G401.6 (cell line): ENCODE measurements around the gene APBB1.
"Not testable (repeated sequence)": the region's sequence is repeated elsewhere in the genome, so short reads cannot be mapped to it uniquely, and the experiment has no call there.

Experiments
- FAIRE-seq: peaks from 2 replicates; lab custom pipeline; 2012; peaks lifted over from hg19 to GRCh38; lab: Jason Lieb, UNC

Gene APBB1

DNA sequence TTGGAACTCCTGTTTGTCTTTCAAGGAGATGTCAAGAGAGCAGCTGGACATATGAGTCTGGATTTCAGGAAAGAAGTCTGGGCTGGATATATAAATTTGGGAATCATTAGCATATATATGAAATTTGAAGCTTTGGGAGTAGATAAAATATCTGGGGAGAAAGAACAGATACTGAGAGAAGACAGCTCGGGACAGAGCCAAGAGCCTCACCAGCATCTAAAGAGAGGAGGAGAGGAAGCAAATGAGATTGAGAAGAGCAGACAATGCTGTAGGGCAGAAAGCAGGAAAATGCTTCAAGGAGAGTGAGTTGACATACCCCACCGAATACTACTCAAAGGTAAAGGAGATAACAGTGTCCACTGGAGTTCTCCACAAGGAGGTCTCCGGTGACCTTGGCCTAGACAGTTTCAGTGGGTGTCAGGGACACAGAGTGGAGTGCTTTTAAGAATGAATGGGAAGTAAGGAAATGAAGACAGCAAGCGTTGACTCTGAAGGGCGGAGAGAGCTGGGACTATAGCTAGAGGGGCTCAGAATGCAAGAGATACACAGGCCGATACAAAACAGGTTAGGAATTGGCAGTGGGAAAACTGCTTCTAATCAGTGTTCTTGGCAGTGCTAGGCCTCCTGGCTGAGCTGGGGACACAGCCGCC is 862 bp downstream of the APBB1 start:
- FAIRE-seq: no peak

DNA sequence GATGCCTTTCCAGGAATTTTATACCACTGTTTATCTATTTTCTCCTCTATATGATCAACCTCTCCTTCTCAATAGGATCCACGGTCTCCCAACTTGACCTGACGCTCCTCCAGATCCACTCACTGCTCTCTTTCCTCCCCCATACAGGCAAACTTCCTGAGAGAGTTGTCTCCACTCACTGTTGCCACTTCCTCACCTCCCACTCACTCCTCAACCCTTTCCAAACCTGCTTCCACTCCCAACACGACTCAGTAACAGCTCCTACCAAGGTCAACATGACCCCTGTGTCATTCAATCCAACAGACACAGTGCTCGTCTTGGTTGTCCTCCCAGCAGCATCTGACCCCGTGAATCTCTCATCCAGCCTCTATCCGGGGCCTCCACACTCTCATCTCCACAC is 3.1 kb downstream of the APBB1 start:
- no peak for FAIRE-seq

DNA sequence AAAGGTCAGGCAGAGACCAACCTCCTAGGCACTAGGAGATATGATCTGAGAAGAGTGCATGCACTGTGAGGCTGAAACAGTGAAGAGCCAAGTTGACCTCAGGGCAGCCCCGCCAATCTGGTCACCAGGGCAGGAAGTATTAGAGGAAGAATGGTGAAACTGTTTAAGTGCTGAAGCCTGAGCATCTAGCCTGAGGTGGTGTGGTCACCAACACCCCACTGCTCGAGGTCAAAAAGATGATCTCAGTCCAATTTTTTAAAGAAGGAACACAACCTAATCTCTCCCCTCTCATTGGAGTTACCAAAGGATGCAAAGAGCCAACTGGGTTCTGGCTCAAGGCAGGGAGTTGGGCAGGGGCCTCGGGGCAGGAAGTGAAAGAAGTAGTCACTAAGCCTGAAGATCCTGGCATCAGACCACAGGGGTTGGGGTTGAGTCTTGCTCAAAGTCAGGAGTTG is 4.0 kb downstream of the APBB1 start:
- FAIRE-seq: no peak

DNA sequence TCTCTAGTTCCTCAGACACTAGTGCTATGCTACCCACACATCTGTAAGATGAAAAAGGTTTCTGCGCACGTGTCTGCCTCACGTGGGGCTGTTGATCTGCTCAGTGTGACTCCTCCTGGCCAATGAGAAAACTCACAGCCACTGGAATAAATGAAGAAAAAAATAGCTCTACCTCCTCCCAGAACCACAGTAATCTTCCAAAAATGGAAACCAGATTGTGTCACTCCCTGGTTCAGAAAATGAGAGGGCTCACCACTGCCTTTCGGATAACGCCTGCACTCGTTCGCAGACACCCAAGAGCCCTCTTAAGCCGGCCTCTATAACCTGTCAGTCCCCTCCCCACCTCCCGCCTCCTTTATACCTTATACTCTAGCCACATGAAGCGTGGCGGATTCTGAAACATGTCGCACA is 5.1 kb downstream of the APBB1 start:
- FAIRE-seq: no peak

DNA sequence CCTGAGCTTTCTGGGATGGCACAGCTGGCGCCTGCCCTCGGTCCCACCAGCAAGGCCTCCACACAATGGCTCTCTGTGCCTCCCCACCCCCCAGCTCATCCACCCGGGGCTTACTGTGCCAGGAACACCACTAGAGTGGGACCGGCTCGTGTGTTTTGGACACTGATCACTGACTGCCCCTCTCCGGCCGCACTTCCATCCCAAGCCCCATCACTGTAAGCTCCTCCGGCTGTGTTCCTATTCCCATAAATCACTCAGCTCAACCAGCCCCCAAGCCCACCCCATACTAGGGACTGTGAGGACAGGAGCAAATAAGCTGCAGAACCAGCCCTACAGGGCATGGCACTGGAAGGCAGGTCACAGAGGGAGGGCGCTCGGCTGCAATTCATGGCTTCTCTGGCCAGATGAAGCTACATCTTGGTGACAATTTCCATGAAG is 7.3 kb downstream of the APBB1 start:
- FAIRE-seq: no peak

DNA sequence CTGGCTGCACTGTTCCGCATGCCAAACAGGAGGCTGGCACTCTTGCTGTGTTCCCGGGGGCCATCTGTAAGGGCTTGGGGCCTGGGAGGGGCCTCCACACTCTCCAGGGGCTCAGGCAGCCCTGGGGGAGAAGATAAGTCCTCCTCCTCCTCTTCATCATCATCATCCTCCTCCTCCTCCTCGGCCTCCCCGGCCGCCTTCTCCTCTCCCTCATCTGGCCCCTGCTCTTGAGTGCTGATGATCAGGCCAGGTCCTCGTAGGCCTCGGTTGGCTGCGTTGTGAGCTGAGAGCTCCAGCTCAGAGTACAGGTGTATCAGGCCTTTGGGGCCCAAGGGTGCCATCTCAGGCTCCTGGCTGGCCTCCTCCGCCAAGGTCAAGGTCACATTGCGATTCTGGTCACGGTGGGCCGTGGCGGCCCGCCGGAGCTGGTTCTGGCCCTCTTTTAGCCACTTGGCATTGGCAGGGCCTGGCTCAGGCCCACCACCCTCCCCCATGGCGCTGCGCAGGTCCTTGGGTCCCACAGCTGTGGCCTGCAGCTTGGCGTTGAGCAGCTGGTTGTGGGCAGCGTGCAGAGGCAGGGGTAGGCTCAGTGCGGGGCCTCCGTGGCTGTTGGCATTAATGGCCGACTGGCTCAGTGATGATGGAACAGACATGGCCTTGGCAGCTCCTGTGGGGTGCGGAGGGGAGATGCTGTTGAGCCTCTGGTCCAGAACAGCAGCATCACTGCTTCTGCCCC is 8.0 kb downstream of the APBB1 start:
- FAIRE-seq: no peak

DNA sequence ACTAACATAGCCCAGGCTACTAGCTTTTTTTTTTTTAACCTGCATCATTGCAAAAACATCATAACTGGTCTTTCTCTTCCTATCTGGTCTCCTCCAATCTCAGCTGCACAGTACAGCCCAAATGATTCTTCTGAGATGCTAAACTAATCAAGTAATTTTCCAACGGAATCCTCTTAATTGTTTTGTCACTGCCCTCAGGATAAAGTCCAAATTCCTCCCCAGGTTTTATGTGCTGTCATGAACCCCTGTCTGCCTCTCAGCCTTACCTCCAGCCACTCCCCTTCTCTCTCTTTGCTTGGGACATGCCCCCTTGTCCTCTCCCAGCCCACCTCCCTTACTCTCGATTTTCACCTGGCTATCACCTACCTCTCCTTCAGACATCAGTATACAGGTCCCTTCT is 12.5 kb downstream of the APBB1 start:
- FAIRE-seq: no peak

DNA sequence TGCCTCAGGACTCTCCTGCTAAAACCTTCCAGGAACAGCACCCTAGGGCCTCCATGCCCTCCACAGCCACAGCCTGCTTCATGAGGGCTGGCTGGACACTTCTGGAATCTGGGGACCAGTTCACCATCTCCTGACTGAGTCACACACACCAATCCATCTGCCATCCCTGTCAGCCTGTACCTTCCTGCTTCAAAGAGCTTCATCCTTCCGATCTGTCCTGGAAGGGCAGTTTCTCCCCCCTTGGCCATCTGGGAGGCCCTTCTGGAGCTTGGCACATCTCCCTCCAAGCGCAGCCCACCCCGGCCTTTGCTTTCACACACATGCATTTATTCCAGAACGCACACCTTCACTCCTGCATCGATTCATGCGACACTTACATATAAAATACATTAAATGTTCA is 13.0 kb downstream of the APBB1 start:
- no peak for FAIRE-seq

DNA sequence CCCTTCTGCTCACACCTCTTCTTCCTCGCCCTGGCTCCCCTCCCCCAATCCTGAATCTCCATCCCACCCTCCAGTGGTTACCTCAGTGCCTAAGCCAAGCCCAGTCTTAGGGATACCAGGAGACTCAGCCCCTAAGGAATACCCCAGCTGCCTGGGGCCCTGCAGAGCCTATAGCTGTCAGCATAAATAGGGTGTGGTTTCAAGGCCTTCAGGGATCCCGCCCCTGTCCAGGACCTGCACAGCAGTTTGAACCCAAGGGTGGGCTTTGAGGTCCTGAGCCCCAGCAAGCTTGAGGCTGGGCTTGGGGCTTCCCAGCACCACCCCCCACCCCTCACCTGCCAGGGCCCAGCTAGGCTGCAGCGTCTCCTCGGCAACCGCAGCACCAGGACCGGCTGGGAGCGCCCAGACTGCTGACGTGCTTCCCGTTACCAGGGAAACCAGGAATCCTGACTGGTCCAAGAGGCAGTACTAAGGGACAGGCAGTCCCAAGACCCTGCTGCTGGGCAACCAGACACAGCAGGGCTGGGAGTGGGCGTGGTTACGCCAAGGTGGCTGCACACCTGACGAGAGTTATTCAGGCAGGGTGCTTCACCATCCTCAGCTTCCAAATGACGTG is 13.7 kb downstream of the APBB1 start:
- FAIRE-seq: no peak

DNA sequence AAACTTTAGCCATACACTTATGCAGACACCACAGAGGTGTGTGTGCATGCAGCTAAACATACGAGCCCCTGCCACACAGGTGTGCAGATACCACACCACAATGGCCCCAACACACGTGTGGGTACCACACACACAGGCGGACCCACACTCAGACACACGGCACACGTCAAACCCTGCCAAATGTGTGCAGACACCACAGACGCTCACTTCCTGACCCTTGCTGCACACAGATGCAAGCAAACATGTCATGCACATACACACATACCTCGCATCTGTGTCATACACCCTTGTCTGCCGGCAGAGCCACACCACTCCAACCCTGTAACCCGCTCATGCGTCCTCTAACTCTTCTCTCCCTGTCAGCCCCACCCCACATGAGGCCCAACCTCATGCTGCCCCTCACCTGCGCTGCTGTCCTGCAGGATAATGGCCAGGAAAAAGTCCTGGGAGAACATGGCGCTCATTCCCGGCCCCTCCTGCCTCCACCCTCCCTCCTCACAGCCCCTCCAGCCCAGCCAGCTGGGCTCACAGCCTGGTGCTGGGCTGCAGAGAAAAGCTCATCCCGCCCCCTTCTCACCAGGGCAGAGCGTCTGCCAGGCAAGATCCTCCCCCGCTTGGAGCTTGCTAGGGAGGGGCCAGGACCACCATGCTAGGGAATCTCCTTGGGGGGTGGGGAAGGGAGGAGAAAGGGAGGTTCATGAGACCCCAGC is 14.4 kb downstream of the APBB1 start:
- no peak for FAIRE-seq

DNA sequence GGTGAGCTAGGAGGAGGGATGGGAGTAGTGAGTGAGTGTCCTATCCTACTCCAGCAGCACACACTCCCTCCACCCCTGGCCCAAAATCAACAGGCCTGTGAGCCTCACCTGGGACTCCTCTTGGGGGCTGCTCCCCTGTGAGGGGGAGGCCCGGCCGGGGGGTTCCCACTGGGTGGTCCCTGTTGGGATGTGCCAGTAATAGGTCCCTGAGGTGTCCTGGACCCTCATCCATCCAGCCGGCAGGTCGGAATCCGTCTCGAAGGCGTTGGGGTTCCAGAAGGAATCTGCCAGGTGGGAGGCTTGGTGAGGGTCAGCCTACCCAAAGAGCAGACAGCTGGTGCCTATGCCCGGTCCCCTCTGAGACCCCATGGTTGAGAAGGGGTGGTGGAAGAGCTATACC is 15.4 kb downstream of the APBB1 start:
- no peak for FAIRE-seq

DNA sequence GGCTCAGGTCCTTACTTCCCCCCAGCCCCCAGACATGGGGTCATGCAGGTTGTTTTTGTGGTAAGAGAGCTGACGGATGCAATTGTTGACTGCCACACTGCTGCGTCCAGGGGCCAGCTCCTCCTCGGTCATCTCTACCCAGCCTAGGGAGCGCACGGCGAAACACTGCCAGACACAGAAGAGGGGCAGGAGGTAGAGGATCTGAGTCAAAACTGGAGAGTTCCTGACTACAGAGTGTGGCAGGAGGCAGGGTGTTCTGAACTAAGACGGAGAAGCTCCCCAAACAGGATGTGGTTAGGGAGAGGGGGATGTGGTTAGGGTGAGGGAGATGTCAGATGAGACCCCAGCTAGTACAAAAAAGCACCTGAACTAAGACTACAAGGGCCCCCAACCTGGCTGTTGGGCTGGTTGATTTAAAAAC is 16.3 kb downstream of the APBB1 start:
- no peak for FAIRE-seq

DNA sequence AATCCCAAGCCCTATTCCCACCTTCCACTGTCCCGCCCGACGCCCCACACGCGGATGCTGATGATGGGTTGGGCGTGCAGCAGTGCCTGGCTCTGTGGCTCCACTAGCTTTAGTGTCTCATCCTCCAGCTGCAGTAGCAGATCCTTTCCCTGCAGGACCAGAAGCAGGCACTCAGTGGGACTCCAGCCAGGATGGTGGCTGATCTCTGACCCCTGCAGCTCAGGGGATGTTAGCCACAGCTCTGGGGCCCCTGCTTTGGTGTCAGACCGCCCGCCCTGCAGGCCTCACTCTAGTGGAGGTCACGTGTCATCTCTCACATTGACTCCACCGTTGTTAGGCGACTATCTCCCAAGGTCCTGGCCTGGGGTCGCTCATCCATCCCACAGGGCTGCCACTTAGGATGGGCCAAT is 16.8 kb downstream of the APBB1 start:
- FAIRE-seq: no peak

DNA sequence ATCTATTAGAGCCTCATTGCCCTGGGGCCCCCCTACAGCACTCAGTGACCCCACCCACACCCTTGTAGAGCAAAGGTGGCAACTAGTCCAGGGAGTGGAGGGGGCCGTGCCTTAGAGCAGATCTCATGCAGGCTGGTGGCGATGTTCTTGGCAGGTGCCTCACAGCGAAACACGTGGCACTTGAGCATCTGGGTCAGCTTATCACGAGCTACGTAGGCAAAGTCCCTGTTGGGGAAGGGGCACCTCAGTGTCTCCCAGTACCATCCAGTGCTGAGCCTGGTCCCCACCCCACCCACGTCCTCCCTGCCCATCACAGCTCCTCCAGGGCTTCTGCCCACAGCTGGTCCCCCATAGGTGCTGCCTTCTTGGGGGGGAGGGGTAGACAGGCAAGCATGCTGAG is 17.4 kb downstream of the APBB1 start:
- FAIRE-seq: no peak

DNA sequence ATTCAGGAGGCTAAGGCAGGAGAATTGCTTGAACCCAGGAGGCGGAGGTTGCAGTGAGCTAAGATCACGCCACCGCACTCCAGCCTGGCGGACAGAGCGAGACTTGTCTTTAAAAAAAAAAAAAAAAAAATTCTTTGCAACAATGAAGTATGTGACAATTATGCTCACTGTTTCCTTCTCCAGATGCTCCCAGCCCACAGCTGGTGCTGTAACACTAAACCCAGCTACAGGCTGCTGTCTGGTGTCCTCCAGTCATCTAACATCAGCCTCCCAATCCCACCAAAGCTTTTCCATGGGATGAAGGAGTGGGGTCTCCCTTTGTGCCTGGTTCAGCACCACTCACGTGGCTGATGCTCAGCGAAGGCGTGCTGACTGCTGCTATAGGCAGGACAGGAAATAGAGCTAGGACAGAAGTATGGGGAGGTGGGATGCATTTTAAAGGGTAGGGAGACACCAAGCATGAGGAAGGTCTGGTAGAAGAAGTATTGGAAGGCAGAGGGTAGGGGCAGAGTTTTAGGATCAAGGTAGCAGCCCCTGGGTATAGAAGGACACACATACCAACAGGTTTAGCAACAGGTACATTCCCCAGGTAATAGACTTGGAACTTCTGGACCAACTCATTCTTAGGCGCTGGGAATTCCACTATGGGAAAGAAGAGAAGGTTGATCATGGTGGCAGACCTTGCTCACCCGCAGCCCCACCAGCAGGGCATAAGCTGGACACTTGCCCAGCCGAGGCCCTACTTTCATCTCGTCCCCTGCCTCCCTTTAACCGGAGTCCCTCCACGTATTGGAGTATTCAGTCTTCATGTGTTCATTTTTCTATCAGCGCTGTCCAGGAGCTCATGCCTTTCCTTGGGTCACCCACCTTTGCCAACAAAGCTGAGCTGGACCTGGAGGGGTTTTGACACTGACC is 18.2 kb downstream of the APBB1 start:
- FAIRE-seq: no peak

DNA sequence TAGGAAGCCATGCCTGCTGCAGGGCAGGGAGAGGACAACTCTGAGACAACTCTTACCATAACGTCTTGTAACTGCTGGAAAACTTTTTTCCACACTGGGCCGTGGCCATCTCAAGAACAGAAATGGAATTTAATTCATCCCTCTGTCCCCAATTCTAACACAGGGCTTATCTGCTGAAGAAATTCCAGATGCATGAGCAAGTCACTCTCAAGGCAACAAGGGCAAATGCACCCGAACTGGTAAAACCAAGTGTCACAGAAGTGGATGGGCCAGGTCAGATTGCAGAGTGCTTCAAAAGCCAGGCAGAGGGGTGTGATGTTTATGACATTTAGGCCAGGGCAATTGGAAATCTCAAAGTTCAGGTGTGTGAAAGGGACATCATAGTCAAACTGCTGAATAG is 21.3 kb downstream of the APBB1 start:
- no peak for FAIRE-seq

DNA sequence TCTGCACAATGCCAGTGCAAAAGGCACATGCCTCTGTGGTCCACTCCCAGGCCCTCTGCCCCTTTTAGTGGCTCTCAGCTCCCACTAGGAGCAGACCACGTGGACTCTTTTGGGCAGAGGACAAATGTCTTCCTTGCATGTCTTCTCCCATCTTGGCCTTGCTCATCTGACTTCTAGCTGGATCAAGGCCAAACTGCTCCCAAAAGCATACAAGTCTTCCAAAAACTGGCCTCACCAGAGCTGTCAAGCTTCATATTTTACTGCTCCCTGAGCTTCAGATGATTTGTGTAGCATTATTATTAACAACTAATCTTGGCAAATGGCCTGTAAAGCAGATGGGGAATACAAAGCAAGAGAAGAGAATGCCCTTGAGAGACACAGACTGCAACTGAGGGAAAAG is 21.7 kb downstream of the APBB1 start:
- FAIRE-seq: no peak

DNA sequence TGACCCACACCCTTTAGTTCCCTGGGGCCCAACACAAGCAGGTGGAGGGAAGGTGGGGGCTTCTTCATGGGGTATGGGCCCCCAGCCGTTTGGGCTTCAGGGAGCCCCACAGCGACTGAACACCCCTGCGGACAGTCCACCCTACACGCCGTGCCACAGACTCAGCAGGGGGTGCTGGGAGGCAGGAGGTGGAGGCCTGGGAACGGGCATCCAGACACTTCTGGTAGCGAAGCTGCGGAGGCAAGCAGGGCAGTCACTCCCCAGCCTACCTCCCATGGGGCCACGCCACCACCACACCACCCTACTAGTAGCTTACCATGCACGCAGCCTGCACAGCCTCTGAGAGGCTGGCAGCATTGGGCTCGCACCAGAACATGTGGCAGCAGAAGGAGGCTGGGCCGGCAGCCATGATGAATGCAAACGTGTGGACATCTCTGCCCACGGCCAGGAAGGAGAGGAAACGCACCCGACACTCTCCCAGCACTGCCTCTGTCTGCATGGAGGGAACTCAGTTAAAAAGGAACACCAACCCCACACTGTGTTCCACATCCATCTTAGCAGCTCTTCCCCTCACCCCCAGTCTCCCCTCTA is 23.3 kb downstream of the APBB1 start:
- FAIRE-seq: no peak

DNA sequence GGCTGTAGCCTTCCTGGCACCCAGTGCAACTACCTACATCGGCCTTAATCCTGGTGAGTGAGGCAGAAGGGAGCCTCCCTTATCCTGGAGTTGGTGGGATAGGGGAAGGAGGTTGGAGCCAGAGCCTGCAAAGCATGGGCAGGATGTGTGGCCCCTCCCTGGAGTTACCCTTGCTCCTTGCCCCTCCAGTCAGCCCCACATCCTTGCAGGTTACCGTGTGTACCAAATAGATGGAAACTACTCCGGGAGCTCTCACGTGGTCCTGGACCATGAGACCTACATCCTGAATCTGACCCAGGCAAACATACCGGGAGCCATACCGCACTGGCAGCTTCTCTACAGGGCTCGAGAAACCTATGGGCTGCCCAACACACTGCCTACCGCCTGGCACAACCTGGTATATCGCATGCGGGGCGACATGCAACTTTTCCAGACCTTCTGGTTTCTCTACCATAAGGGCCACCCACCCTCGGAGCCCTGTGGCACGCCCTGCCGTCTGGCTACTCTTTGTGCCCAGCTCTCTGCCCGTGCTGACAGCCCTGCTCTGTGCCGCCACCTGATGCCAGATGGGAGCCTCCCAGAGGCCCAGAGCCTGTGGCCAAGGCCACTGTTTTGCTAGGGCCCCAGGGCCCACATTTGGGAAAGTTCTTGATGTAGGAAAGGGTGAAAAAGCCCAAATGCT is 24.8 kb downstream of the APBB1 start:
- FAIRE-seq: no peak

DNA sequence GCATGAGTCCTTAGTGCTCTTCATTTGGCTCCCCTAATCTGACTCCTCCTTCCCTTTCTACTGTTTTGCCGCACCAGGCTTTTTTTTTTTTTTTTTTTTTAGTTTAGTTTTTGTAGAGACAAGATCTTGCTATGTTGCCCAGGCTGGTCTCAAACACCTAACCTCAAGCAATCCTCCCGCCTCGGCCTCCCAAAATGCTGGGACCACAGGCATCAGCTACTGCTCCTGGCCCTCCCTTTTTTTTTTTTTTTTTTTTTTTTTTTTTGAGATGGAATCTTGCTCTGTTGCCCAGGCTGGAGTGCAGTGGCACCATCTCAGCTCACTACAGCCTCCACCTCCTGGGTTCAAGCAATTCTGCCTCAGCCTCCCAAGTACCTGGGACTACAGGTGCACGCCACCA is 26.6 kb downstream of the APBB1 start:
- FAIRE-seq: not testable (repeated sequence)
